ENCODE results near the gene SH2D7.
A peak's percentile ranks its signal among the peaks of the same experiment; 100 is the strongest.

Gene SH2D7

GRCh38 chr15:78050826-78051225 is 41.5 kb upstream of the SH2D7 start:
- H3K9me3 ChIP-seq (ENCODE audit: severe bottlenecking) = no peaks in the 10 kb centered on the region
- H3K36me3 ChIP-seq (ENCODE audit: low read depth) = peaks cover 67% of the 10 kb centered on the region
- no peak for DNase-seq (ENCODE audit: low spot score)
- H3K4me1 ChIP-seq (ENCODE audit: insufficient read depth, poor library complexity, severe bottlenecking) = peaks cover 4% of the 10 kb centered on the region
- H3K27ac ChIP-seq (ENCODE audit: poor library complexity, severe bottlenecking) = no peak overlapping the region
- no peak overlapping the region for H3K4me3 ChIP-seq (ENCODE audit: severe bottlenecking)
- no peak for ATAC-seq (ENCODE audit: low read depth)
- TF ChIP-seq CTCF (IDR thresholded peaks at IDR 0.05; ENCODE audit: poor library complexity, severe bottlenecking) = no peak
- no peaks in the 10 kb centered on the region for H3K27me3 ChIP-seq (ENCODE audit: insufficient read depth, poor library complexity, severe bottlenecking)

GRCh38 chr15:78051596-78051995 is 40.8 kb upstream of the SH2D7 start:
- H3K27me3 ChIP-seq (ENCODE audit: insufficient read depth, poor library complexity, severe bottlenecking) = no peaks in the 10 kb centered on the region
- H3K36me3 ChIP-seq (ENCODE audit: low read depth) = peaks cover 62% of the 10 kb centered on the region
- no peak overlapping the region for H3K27ac ChIP-seq (ENCODE audit: poor library complexity, severe bottlenecking)
- ATAC-seq (ENCODE audit: low read depth) (no peak), DNase-seq (ENCODE audit: low spot score) (no peak)
- H3K4me1 ChIP-seq (ENCODE audit: insufficient read depth, poor library complexity, severe bottlenecking) = peaks cover 9% of the 10 kb centered on the region
- no peaks in the 10 kb centered on the region for H3K9me3 ChIP-seq (ENCODE audit: severe bottlenecking)
- no peak for TF ChIP-seq CTCF (IDR thresholded peaks at IDR 0.05; ENCODE audit: poor library complexity, severe bottlenecking)
- H3K4me3 ChIP-seq (ENCODE audit: severe bottlenecking) = no peak overlapping the region

GRCh38 chr15:78052001-78052401 is 40.4 kb upstream of the SH2D7 start:
- Histone ChIP-seq H3K27ac (ENCODE audit: poor library complexity, severe bottlenecking) (no peak overlapping the region), H3K9me3 (ENCODE audit: severe bottlenecking) (no peaks in the 10 kb centered on the region), H3K36me3 (ENCODE audit: low read depth) (peaks cover 58% of the 10 kb centered on the region), H3K27me3 (ENCODE audit: insufficient read depth, poor library complexity, severe bottlenecking) (no peaks in the 10 kb centered on the region), H3K4me1 (ENCODE audit: insufficient read depth, poor library complexity, severe bottlenecking) (peaks cover 13% of the 10 kb centered on the region), H3K4me3 (ENCODE audit: severe bottlenecking) (no peak overlapping the region)
- no peak for DNase-seq (ENCODE audit: low spot score)
- peak; percentile 49; the same call in 2 of the 3 replicates for ATAC-seq (ENCODE audit: low read depth)
- TF ChIP-seq CTCF (IDR thresholded peaks at IDR 0.05; ENCODE audit: poor library complexity, severe bottlenecking) = no peak

- TF ChIP-seq CTCF (IDR thresholded peaks at IDR 0.05; ENCODE audit: poor library complexity, severe bottlenecking) = no peak
- H3K4me3 ChIP-seq (ENCODE audit: severe bottlenecking) = no peak overlapping the region
- peaks cover 55% of the 10 kb centered on the region for H3K36me3 ChIP-seq (ENCODE audit: low read depth)
- no peaks in the 10 kb centered on the region for H3K9me3 ChIP-seq (ENCODE audit: severe bottlenecking)
- no peaks in the 10 kb centered on the region for H3K27me3 ChIP-seq (ENCODE audit: insufficient read depth, poor library complexity, severe bottlenecking)
- no peak for ATAC-seq (ENCODE audit: low read depth)
- DNase-seq (ENCODE audit: low spot score) = no peak
- peaks cover 19% of the 10 kb centered on the region for H3K4me1 ChIP-seq (ENCODE audit: insufficient read depth, poor library complexity, severe bottlenecking)
- no peak overlapping the region for H3K27ac ChIP-seq (ENCODE audit: poor library complexity, severe bottlenecking)
Measured at GRCh38 chr15:78052545-78052944, 39.8 kb upstream of the SH2D7 start.

GRCh38 chr15:78054518-78054917 is 37.8 kb upstream of the SH2D7 start:
- Histone ChIP-seq H3K4me1 (ENCODE audit: insufficient read depth, poor library complexity, severe bottlenecking) (peaks cover 32% of the 10 kb centered on the region), H3K27me3 (ENCODE audit: insufficient read depth, poor library complexity, severe bottlenecking) (no peaks in the 10 kb centered on the region), H3K27ac (ENCODE audit: poor library complexity, severe bottlenecking) (no peak overlapping the region), H3K4me3 (ENCODE audit: severe bottlenecking) (no peak overlapping the region), H3K36me3 (ENCODE audit: low read depth) (peaks cover 47% of the 10 kb centered on the region), H3K9me3 (ENCODE audit: severe bottlenecking) (no peaks in the 10 kb centered on the region)
- no peak for ATAC-seq (ENCODE audit: low read depth)
- TF ChIP-seq CTCF (IDR thresholded peaks at IDR 0.05; ENCODE audit: poor library complexity, severe bottlenecking) = no peak
- DNase-seq (ENCODE audit: low spot score) = no peak
